Lung (tissue), 12 donors: ENCODE measurements around the gene E4F1. TPM values are rescaled to one million over a fixed set of nuclear protein-coding genes. Genes with fewer than 3 reads are reported as not detected.

Experiments
- ATAC-seq: fragments of 200-7000 bp; cut with Tn5 transposase; one replicate; pipeline ENCODE4 v1.9.1; 2020; ENCODE audit warnings: moderate number of reproducible peaks; ENCODE audit not compliant: insufficient read depth, low FRiP score
- DNase-seq, 3 donors: peaks; one replicate each; pipeline ENCODE4 v3.0.0-alpha.2; 2013 to 2017
- H3K27ac ChIP-seq, 2 donors: one replicate each; pipeline ENCODE4 v1.5.1; 2013; ENCODE audit warnings: mild to moderate bottlenecking in 2 of 2, moderate library complexity in 2 of 2, control low read depth in 1 of 2, inconsistent platforms in 1 of 2, low read depth in 1 of 2, low read length in 1 of 2
- H3K27me3 ChIP-seq, 3 donors: one replicate each; pipeline ENCODE4 v1.5.1; 2013; ENCODE audit warnings: low read length in 2 of 3; ENCODE audit not compliant: control insufficient read depth in 3 of 3, insufficient read depth in 3 of 3
- H3K36me3 ChIP-seq, 4 donors: one replicate each; pipeline ENCODE4 v1.5.1; 2013; ENCODE audit warnings: low read length in 4 of 4, mild to moderate bottlenecking in 1 of 4, moderate library complexity in 1 of 4; ENCODE audit not compliant: control insufficient read depth in 4 of 4, insufficient read depth in 4 of 4
- H3K4me1 ChIP-seq, 5 donors: one replicate each; pipeline ENCODE4 v1.5.1; 2013; ENCODE audit warnings: low read length in 5 of 5, mild to moderate bottlenecking in 2 of 5, moderate library complexity in 1 of 5; ENCODE audit not compliant: control insufficient read depth in 5 of 5, insufficient read depth in 5 of 5
- H3K4me3 ChIP-seq: one replicate; pipeline ENCODE4 v1.5.1; 2013; ENCODE audit warnings: mild to moderate bottlenecking, control low read depth, moderate library complexity
- H3K9ac ChIP-seq, 2 donors: one replicate each; pipeline ENCODE4 v1.5.1; 2013; ENCODE audit warnings: low read length in 2 of 2, control low read depth in 1 of 2; ENCODE audit not compliant: insufficient read depth in 1 of 2
- H3K9me3 ChIP-seq, 4 donors: one replicate each; pipeline ENCODE4 v1.5.1; 2013; ENCODE audit warnings: low read length in 3 of 4, mild to moderate bottlenecking in 1 of 4, moderate library complexity in 1 of 4; ENCODE audit not compliant: control insufficient read depth in 4 of 4, insufficient read depth in 3 of 4
- WGBS, 2 donors: extraction: QIAGEN DNeasy Blood & Tissue Kit; methylation state at CpG; one replicate each; pipeline ENCODE4 v1.1.7; 2013; 5-methylcytosine and 5-hydroxymethylcytosine counted together
- polyA plus RNA-seq, 2 donors: library from polyadenylated mRNA; stranded (reverse); fragments of 200-250 nt; gene quantifications; one replicate each; pipeline ENCODE4 v1.2.1, GENCODE V29; 2013
- total RNA-seq, 2 donors: library from RNA; depleted of rRNA in 1 of 2; stranded (reverse); fragments of >200 nt in 1 of 2; gene quantifications; one replicate each; pipeline ENCODE4 v1.2.1, GENCODE V29; 2014 to 2021
- TF ChIP-seq, protein P1 (sequence below): IDR thresholded peaks from 2 replicates; pipeline ENCODE4 v1.5.1; 2012; ENCODE audit warnings: mild to moderate bottlenecking; ENCODE audit errors: control extremely low read depth, extremely low read depth
- donor health status: control.
- donor health status: control.
- donor health status: Bipolar disorder and iron deficiency.
- donor health status: healthy.
- donor health status: DM: yes; HTN: yes; CAD: no.

E4F1 gene
- total and polyA plus RNA-seq, 4 donors: 21.0 to 30.2 (median 24.8) TPM

DNA sequence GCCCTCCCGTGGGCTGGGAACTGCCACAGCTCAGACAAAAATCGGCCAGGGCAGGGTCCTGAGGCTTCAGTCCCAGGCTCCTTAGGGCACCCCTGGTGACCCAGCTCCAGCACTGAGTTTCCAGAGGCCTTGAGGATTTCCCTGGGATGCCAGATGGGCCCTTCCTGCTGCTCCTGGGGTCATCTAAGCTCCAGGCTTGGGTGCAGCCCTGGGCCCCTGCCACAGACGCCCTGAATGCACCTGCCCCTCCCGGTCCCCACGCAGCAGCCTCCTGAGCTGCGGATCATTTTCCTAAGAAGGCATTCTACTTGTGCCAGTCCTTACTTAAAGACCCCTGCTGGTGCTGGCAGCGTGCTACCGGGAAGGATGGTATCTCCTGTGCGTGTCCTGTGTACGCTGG, 50.5 kb downstream of the E4F1 start:
- no peak overlapping the region for H3K27ac ChIP-seq
- ATAC-seq (no peak), DNase-seq (no peak)
- H3K4me1 ChIP-seq: peaks cover 0 to 12% (median 4%) of the 10 kb centered on the region in 5 donors
- WGBS, 2 donors: 85 to 93% methylated on average over 10 of the region's 10 CpGs
- no peak overlapping the region for H3K9ac ChIP-seq
- H3K9me3 ChIP-seq: no peaks in the 10 kb centered on the region
- H3K4me3 ChIP-seq: no peak overlapping the region
- H3K36me3 ChIP-seq: peaks cover 0 to 23% (median 0%) of the 10 kb centered on the region in 4 donors
- TF ChIP-seq, protein P1, sequence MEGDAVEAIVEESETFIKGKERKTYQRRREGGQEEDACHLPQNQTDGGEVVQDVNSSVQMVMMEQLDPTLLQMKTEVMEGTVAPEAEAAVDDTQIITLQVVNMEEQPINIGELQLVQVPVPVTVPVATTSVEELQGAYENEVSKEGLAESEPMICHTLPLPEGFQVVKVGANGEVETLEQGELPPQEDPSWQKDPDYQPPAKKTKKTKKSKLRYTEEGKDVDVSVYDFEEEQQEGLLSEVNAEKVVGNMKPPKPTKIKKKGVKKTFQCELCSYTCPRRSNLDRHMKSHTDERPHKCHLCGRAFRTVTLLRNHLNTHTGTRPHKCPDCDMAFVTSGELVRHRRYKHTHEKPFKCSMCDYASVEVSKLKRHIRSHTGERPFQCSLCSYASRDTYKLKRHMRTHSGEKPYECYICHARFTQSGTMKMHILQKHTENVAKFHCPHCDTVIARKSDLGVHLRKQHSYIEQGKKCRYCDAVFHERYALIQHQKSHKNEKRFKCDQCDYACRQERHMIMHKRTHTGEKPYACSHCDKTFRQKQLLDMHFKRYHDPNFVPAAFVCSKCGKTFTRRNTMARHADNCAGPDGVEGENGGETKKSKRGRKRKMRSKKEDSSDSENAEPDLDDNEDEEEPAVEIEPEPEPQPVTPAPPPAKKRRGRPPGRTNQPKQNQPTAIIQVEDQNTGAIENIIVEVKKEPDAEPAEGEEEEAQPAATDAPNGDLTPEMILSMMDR: no peak
- no peaks in the 10 kb centered on the region for H3K27me3 ChIP-seq

DNA sequence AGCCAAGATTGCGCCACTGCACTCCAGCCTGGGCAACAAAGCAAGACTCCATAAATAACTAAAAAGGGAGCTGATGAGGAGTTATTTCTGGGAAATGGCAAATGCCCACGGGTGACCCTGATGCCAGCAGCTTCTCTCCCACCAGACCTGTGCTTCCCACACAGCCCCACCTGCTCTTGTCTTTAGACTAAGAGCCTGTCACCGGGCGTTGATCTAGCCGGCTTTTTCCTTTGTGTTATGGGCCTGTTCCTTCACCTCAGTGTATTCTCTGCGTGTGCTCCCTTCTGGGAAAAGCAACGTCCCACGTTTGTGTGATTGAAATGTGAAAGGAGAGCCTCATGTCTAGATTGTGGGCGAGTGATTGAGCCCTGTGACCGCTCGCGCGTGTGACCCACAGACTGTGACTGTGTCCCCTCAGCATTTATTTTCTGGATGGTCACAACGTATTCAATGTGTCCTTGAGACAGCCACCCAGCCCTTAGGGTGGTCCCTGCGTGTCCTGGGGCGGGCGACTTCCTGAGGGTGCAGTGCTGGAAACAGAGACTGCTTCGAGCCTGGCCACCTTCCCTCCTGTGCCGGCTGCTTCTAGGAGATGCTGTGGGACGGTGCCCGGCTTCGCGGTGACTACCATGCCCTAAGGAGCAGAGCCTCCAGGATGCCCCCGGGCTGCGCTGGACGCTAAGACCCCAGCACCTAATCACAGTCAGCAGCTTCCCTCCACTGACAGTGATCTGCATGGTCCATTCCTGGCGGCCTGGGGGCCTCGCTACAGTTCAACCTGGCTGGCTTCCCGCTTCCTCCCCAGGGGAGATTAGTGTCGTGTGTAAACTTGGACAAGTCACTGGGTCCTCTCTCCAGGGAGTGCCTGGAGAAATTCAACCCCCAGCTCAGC, 52.3 kb downstream of the E4F1 start:
- 82 to 86% methylated on average over 30 of the region's 30 CpGs for WGBS, 2 donors
- no peak for ATAC-seq
- Histone ChIP-seq H3K4me3 (no peak overlapping the region), H3K36me3 (peaks cover 0 to 29% (median 0%) of the 10 kb centered on the region in 4 donors), H3K27me3 (no peaks in the 10 kb centered on the region), H3K27ac (no peak overlapping the region), H3K9me3 (no peaks in the 10 kb centered on the region), H3K4me1 (no peaks in the 10 kb centered on the region), H3K9ac (no peak overlapping the region)
- DNase-seq: peak in 1 of 3 donors; percentile 7
- TF ChIP-seq, protein P1: no peak

DNA sequence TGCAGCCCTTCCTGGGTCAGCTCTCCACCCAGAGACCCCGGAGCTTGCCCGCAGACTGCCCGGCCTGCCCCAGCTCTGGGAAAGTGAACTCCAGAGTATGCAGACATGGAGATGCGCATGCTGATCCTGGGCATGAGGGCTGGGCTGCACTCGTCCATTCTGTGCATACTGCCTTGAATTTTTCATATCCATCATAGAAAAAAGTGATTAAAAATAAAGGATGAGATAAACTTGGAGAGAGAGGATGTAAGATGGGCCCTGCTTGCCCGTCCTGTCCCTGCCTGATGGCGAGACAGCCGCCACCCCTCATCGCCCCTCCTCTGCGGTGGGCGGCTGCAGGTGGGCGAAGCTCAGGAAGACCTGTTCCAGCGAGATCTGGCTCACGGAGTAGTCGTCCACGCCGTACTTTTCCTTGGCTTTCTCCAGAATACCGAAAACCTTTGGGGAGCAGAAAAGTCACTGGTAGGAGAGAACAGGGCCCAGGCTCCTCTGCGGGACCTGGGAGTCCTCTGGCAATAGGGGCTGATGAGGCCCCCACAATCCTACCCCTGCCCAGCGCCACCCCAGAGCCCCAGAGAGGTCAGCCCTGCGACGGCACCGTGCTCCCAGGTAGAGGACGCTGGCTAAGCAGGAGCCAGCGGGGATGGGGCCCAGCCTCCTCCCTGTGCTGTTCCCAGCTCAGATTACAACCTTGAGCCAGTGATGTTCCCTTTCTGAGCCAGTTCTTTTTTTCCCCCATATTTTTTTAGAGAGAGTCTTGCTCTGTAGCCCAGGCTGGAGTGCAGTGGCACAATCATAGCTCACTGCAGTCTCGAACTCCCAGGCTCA, 53.2 kb downstream of the E4F1 start:
- no peak for ATAC-seq
- no peaks in the 10 kb centered on the region for H3K4me1 ChIP-seq
- 87% methylated on average over 26 of the region's 26 CpGs for WGBS, 2 donors
- H3K36me3 ChIP-seq: peaks cover 0 to 37% (median 0%) of the 10 kb centered on the region in 4 donors
- DNase-seq: no peak
- H3K27me3 ChIP-seq: no peaks in the 10 kb centered on the region
- TF ChIP-seq, protein P1: no peak
- no peak overlapping the region for H3K9ac ChIP-seq
- H3K9me3 ChIP-seq: no peaks in the 10 kb centered on the region
- H3K27ac ChIP-seq: no peak overlapping the region
- no peak overlapping the region for H3K4me3 ChIP-seq
